ENCODE results near the gene LRRC59.

GRCh38 chr17:50347894-50348291 lies 49.4 kb downstream of the LRRC59 start:
- TF ChIP-seq ZFP41 (CRISPR knock-in tag; IDR thresholded peaks at IDR 0.05; ENCODE audit: borderline replicate concordance) (no peak), ZNF33A (CRISPR knock-in tag; IDR thresholded peaks at IDR 0.05; ENCODE audit: borderline replicate concordance) (no peak), NPAS2 (CRISPR knock-in tag; IDR thresholded peaks at IDR 0.05; ENCODE audit: borderline replicate concordance) (no peak), ZNF225 (CRISPR knock-in tag; IDR thresholded peaks at IDR 0.05) (no peak)

Data from HepG2 (cell line).